PFSK-1 (cell line): ENCODE data around the gene HELZ.

ENCODE experiments used
- FOXP2 ChIP-seq: optimal IDR thresholded peaks from 2 replicates; pipeline ENCODE3; 2011; ENCODE audit warnings: borderline replicate concordance, control low read depth, inconsistent platforms; ENCODE audit not compliant: insufficient read depth; ENCODE audit errors: extremely low read length, extremely low read depth
- POLR2AphosphoS5 ChIP-seq: IDR thresholded peaks from 2 replicates; pipeline ENCODE4 v1.6.1; 2012; ENCODE audit warnings: low read depth, mild to moderate bottlenecking, control low read depth, low read length, moderate library complexity
- REST ChIP-seq, 2 experiments: IDR thresholded peaks; 2 replicates each; pipeline versions ENCODE4 v1.6.1 to v1.8.0; 2011 to 2012; ENCODE audit warnings: low read depth in 2 of 2, low read length in 2 of 2, control low read depth in 1 of 2, inconsistent platforms in 1 of 2, mild to moderate bottlenecking in 1 of 2, moderate library complexity in 1 of 2; ENCODE audit not compliant: insufficient read depth in 1 of 2
- SIN3A ChIP-seq: IDR thresholded peaks from 2 replicates; pipeline ENCODE4 v1.6.1; 2012; ENCODE audit warnings: mild to moderate bottlenecking, low read length, moderate library complexity, borderline replicate concordance; ENCODE audit not compliant: insufficient read depth
- TAF1 ChIP-seq: IDR thresholded peaks from 2 replicates; pipeline ENCODE4 v1.6.1; 2012; ENCODE audit warnings: low read length, control low read depth, borderline replicate concordance; ENCODE audit not compliant: insufficient read depth

Gene HELZ

GRCh38 chr17:67239597-67239996, 5.4 kb downstream of the HELZ start:
- TF ChIP-seq FOXP2 = no peak
- TF ChIP-seq REST (IDR thresholded peaks at IDR 0.05; ENCODE audit: insufficient read depth in 1 of 2, low read depth in 2 of 2, low read length in 2 of 2) = no peak
- no peak for TF ChIP-seq SIN3A
- TF ChIP-seq POLR2AphosphoS5 = no peak
- no peak for TF ChIP-seq TAF1

- no peak for TF ChIP-seq REST (IDR thresholded peaks at IDR 0.05; ENCODE audit: insufficient read depth in 1 of 2, low read depth in 2 of 2, low read length in 2 of 2)
- TF ChIP-seq POLR2AphosphoS5 = no peak
- TF ChIP-seq TAF1 = no peak
- no peak for TF ChIP-seq SIN3A
- TF ChIP-seq FOXP2 = no peak
These were observed 6.0 kb downstream of the HELZ start for GRCh38 chr17:67238991-67239390.

- no peak for TF ChIP-seq REST (IDR thresholded peaks at IDR 0.05; ENCODE audit: insufficient read depth in 1 of 2, low read depth in 2 of 2, low read length in 2 of 2)
- TF ChIP-seq FOXP2 = no peak
- TF ChIP-seq TAF1 = no peak
- no peak for TF ChIP-seq POLR2AphosphoS5
- TF ChIP-seq SIN3A = no peak
These were observed 12.6 kb downstream of the HELZ start for GRCh38 chr17:67232441-67232840.

- no peak for TF ChIP-seq TAF1
- no peak for TF ChIP-seq FOXP2
- no peak for TF ChIP-seq POLR2AphosphoS5
- TF ChIP-seq SIN3A = no peak
- TF ChIP-seq REST (IDR thresholded peaks at IDR 0.05; ENCODE audit: insufficient read depth in 1 of 2, low read depth in 2 of 2, low read length in 2 of 2) = no peak
These were observed 15.7 kb downstream of the HELZ start for GRCh38 chr17:67229109-67229955.
